Smooth muscle cell (in vitro differentiated cells): ENCODE measurements around the gene ERCC5. TPM values are rescaled to one million over a fixed set of nuclear protein-coding genes. Genes with fewer than 3 reads are reported as not detected.
A peak's percentile ranks its signal among the peaks of the same experiment; 100 is the strongest.

Experiments
- DNase-seq: peaks from one replicate; lab custom pipeline; 2025; ENCODE audit not compliant: unreplicated experiment; lab: John Stamatoyannopoulos, UW
- H2AFZ ChIP-seq: fragments of 200-600 bp; sonication (generic); 2 replicates; pipeline ENCODE4 v1.6.0; 2016; ENCODE audit warnings: antibody characterized with exemption, low read depth, mild to moderate bottlenecking
- H3F3A ChIP-seq: fragments of 200-600 bp; sonication (generic); 2 replicates; pipeline ENCODE4 v1.6.0; 2017; ENCODE audit warnings: antibody characterized with exemption, low read depth
- H3K27ac ChIP-seq: fragments of 200-600 bp; sonication (generic); 2 replicates; pipeline ENCODE4 v1.5.1; 2016; ENCODE audit warnings: low read depth, mild to moderate bottlenecking
- H3K27me3 ChIP-seq: fragments of 200-600 bp; sonication (generic); 2 replicates; pipeline ENCODE4 v1.6.1; 2016; ENCODE audit warnings: low read depth, mild to moderate bottlenecking
- H3K36me3 ChIP-seq: fragments of 200-600 bp; sonication (generic); 2 replicates; pipeline ENCODE4 v1.5.1; 2016; ENCODE audit warnings: low read depth
- H3K4me1 ChIP-seq: fragments of 200-600 bp; sonication (generic); 2 replicates; pipeline ENCODE4 v1.5.1; 2016; ENCODE audit warnings: low read depth
- H3K4me2 ChIP-seq: fragments of 200-600 bp; sonication (generic); 2 replicates; pipeline ENCODE4 v1.6.0; 2016; ENCODE audit warnings: mild to moderate bottlenecking
- H3K4me3 ChIP-seq: fragments of 200-600 bp; sonication (generic); 2 replicates; pipeline ENCODE4 v1.5.1; 2016; ENCODE audit warnings: mild to moderate bottlenecking
- H3K79me2 ChIP-seq: fragments of 200-600 bp; sonication (generic); 2 replicates; pipeline ENCODE4 v1.6.0; 2016; ENCODE audit warnings: low read depth, mild to moderate bottlenecking
- H3K9ac ChIP-seq: fragments of 200-600 bp; sonication (generic); 2 replicates; pipeline ENCODE4 v1.6.0; 2016; ENCODE audit warnings: low read depth
- H3K9me3 ChIP-seq: fragments of 200-600 bp; sonication (generic); replicated peaks from 2 replicates; pipeline ENCODE4 v1.5.1; 2016; ENCODE audit warnings: low read depth
- H4K20me1 ChIP-seq: fragments of 200-600 bp; sonication (generic); 2 replicates; pipeline ENCODE4 v1.6.0; 2016; ENCODE audit warnings: low read depth
- whole genome bisulfite sequencing: methylation state at CpG from one replicate; pipeline ENCODE4 v1.1.7; 2016; ENCODE audit warnings: low lambda C conversion rate; 5-methylcytosine and 5-hydroxymethylcytosine counted together
- polyA plus RNA-seq: library from polyadenylated mRNA; unstranded; fragments of >200 nt; fragmentation: Nextera tagmentation; extraction: Ambion mirVana; gene quantifications from 2 replicates; pipeline ENCODE4 v1.2.1, GENCODE V29; 2016
- total RNA-seq: library from RNA; depleted of rRNA; stranded (reverse); fragments of >200 nt; gene quantifications from 2 replicates; pipeline ENCODE4 v1.2.3, GENCODE V29; 2014
- TF ChIP-seq, protein P1 (sequence below): fragments of 200-600 bp; sonication (generic); IDR thresholded peaks from 2 replicates; pipeline ENCODE4 v1.5.1; 2017; ENCODE audit warnings: borderline replicate concordance, mild to moderate bottlenecking, antibody characterized with exemption; ENCODE audit not compliant: insufficient read depth, poor library complexity, severe bottlenecking

ERCC5 gene
- total and polyA plus RNA-seq, 2 experiments from 2014 or later, result 30.1 to 65.2 TPM

DNA sequence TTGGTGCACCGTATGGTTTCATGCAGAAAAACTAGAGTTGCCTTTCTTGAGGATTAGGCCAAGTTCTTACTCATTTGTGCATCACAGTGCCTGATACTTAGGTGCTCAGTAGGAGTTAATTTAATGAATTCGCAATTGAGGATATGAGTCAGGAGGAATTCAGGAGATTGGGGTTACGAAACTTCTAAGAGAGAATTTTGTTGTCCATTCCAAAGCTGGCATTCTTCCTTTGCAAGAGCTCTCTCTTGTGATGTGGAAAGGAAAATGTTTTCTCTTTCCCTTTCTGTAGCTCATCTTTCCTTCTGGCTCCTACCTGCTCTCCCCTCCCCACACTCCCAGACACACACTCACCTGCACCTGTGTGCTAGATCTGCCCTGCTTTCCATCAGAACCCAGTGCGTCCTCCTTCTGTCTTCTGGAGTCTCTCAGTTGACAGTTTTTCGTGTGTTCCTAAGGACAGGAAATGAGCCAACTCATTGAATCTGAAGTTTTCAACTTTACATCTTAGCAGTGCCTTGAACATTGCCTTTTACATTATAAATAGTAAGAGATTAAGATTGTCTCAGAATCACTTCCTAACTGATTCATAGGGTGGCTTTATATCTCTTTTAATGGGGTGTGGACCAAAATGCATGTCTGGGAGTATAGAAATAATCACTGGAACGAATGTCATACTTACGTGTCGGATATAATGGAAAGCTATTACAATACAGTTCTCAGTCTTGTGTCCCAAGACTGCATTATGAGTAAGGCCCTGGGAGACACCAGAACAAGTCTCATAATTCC, 19.7 kb upstream of the ERCC5 start:
- WGBS, result 66% methylated on average over 8 of the region's 8 CpGs
- DNase-seq, result no peak
- Histone ChIP-seq H3K27ac (peak overlapping the region; percentile 68), H3F3A (no peaks in the 10 kb centered on the region), H4K20me1 (no peaks in the 10 kb centered on the region), H3K4me2 (peak overlapping the region; percentile 24), H3K4me3 (no peak overlapping the region), H2AFZ (no peak overlapping the region), H3K4me1 (no peaks in the 10 kb centered on the region), H3K36me3 (peaks cover 18% of the 10 kb centered on the region), H3K27me3 (no peaks in the 10 kb centered on the region), H3K9ac (no peak overlapping the region), H3K9me3 (no peaks in the 10 kb centered on the region), H3K79me2 (no peaks in the 10 kb centered on the region)
- TF ChIP-seq, protein P1, sequence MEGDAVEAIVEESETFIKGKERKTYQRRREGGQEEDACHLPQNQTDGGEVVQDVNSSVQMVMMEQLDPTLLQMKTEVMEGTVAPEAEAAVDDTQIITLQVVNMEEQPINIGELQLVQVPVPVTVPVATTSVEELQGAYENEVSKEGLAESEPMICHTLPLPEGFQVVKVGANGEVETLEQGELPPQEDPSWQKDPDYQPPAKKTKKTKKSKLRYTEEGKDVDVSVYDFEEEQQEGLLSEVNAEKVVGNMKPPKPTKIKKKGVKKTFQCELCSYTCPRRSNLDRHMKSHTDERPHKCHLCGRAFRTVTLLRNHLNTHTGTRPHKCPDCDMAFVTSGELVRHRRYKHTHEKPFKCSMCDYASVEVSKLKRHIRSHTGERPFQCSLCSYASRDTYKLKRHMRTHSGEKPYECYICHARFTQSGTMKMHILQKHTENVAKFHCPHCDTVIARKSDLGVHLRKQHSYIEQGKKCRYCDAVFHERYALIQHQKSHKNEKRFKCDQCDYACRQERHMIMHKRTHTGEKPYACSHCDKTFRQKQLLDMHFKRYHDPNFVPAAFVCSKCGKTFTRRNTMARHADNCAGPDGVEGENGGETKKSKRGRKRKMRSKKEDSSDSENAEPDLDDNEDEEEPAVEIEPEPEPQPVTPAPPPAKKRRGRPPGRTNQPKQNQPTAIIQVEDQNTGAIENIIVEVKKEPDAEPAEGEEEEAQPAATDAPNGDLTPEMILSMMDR, result no peak

DNA sequence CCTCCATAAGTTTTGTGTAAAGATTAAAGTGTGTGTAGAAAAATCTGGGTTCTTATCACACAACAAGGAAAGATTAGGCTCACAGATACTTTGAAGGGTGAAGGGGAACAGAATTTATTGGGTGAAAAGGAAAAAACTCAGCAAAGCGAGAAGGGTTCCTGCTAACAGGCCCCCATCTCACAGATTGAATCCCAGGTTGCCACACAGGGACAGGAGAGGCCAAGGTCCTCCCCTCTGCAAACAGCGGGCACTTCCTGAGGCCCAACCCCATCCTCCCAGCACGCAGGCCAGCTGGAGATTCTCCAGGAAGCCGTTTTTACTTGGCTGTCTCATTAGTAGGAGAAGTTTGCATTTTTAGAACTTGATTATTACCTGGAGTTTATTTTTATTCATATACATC, 15.2 kb upstream of the ERCC5 start:
- H3K27ac ChIP-seq, result no peak overlapping the region
- no peaks in the 10 kb centered on the region for H4K20me1 ChIP-seq
- 69% methylated on average over 4 of the region's 4 CpGs for WGBS
- H3K4me2 ChIP-seq, result no peak overlapping the region
- H3K9me3 ChIP-seq, result no peaks in the 10 kb centered on the region
- H3F3A ChIP-seq, result no peaks in the 10 kb centered on the region
- no peak overlapping the region for H3K4me3 ChIP-seq
- no peak overlapping the region for H2AFZ ChIP-seq
- H3K36me3 ChIP-seq, result no peaks in the 10 kb centered on the region
- no peaks in the 10 kb centered on the region for H3K4me1 ChIP-seq
- H3K79me2 ChIP-seq, result no peaks in the 10 kb centered on the region
- DNase-seq, result no peak
- no peak overlapping the region for H3K9ac ChIP-seq
- H3K27me3 ChIP-seq, result no peaks in the 10 kb centered on the region
- TF ChIP-seq, protein P1, result no peak

DNA sequence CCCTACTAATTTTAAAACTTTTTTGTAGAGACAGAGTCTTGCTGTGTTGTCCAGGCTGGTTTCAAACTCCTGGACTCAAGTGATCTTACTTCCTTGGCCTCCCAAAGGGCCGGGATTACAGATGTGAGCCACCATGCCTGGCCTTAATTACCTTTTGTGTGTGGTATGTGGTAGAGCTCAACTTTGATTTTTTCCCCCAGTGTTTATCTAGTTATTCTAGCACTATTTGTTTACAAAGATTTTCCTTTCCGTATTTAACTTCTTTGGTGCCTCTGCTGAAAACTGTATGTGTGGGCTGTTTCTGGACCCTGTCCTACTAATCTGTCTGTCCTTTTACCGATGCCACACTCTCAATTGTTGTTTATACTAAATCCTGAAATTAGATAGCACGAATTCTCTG, 9.4 kb upstream of the ERCC5 start:
- 89% methylated on average over 4 of the region's 4 CpGs for WGBS
- Histone ChIP-seq H2AFZ (no peak overlapping the region), H3K79me2 (no peaks in the 10 kb centered on the region), H3F3A (no peaks in the 10 kb centered on the region), H3K4me2 (no peak overlapping the region), H3K36me3 (peaks cover 6% of the 10 kb centered on the region), H3K9ac (no peak overlapping the region), H3K4me1 (no peaks in the 10 kb centered on the region), H3K9me3 (no peaks in the 10 kb centered on the region), H3K27me3 (no peaks in the 10 kb centered on the region), H3K27ac (no peak overlapping the region), H3K4me3 (no peak overlapping the region), H4K20me1 (no peaks in the 10 kb centered on the region)
- DNase-seq, result no peak
- TF ChIP-seq, protein P1, result no peak

DNA sequence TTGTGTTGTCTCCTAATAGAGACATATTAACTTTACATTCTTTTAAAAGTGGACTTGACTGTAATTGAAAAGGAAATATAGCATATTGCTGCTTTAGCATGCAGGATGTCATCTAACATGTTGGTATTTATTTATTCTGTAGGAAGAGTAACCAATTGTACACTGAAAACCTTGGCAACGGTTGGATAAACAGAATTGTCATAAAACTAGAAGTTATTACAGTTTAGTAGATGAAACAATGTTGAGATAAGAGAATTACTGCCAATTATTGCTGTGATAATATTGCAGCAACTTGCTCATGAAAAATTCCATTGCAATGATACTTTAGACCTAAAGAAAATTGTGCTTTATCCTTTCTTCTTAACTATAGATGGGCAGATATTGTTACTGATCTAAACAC, 7.6 kb upstream of the ERCC5 start:
- no peak overlapping the region for H3K9ac ChIP-seq
- 91% methylated on average over 1 of the region's 1 CpG for WGBS
- no peak for DNase-seq
- no peaks in the 10 kb centered on the region for H3K9me3 ChIP-seq
- no peak overlapping the region for H3K27ac ChIP-seq
- no peak overlapping the region for H2AFZ ChIP-seq
- no peaks in the 10 kb centered on the region for H3F3A ChIP-seq
- no peak overlapping the region for H3K4me3 ChIP-seq
- TF ChIP-seq, protein P1, result no peak
- H3K79me2 ChIP-seq, result no peaks in the 10 kb centered on the region
- H3K36me3 ChIP-seq, result peaks cover 6% of the 10 kb centered on the region
- H4K20me1 ChIP-seq, result no peaks in the 10 kb centered on the region
- H3K4me2 ChIP-seq, result no peak overlapping the region
- H3K27me3 ChIP-seq, result no peaks in the 10 kb centered on the region
- no peaks in the 10 kb centered on the region for H3K4me1 ChIP-seq
